HepG2 (cell line): ENCODE results near the gene P2RY2. TPM values are rescaled to one million over a fixed set of nuclear protein-coding genes. Genes with fewer than 3 reads are reported as not detected.

Experiments used
- ATF7-NPFF ChIP-seq: sonication (generic); formaldehyde crosslinking; IDR thresholded peaks from 2 replicates; pipeline ENCODE4 v1.8.1; 2023; ENCODE audit warnings: mild to moderate bottlenecking, low read depth, missing genetic modification reagents, moderate library complexity
- BORCS8-MEF2B ChIP-seq: sonication (generic); formaldehyde crosslinking; IDR thresholded peaks from 2 replicates; pipeline ENCODE4 v1.8.0; 2022; ENCODE audit warnings: mild to moderate bottlenecking, missing genetic modification reagents
- CEBPB ChIP-seq: IDR thresholded peaks from 2 replicates; pipeline ENCODE4 v1.6.1; 2011; ENCODE audit warnings: low read depth, low read length, improper control_type of control experiment, borderline replicate concordance
- CHD4 ChIP-seq: fragments of 200-600 bp; sonication (generic); IDR thresholded peaks from 2 replicates; pipeline ENCODE4 v1.7.0; 2017; ENCODE audit warnings: mild to moderate bottlenecking, low read length, borderline replicate concordance
- CREM ChIP-seq, 2 experiments: sonication (generic) in 1 of 2; formaldehyde crosslinking in 1 of 2; IDR thresholded peaks; 2 replicates each; pipeline versions ENCODE4 v1.4.0 to v1.6.1; 2016 to 2020; ENCODE audit warnings: antibody characterized with exemption in 1 of 2, mild to moderate bottlenecking in 1 of 2, missing genetic modification reagents in 1 of 2
- FOXA1 ChIP-seq, 2 experiments: fragments of 450-650 bp in 1 of 2; sonication (generic) in 1 of 2; formaldehyde crosslinking in 1 of 2; IDR thresholded peaks; 2 replicates each; pipeline versions ENCODE4 v1.4.0 to v1.6.1; 2016 to 2020; ENCODE audit warnings: missing genetic modification reagents in 1 of 2
- KAT8 ChIP-seq: IDR thresholded peaks from 2 replicates; pipeline ENCODE4 v1.6.1; 2016; ENCODE audit warnings: missing genetic modification reagents, missing compliant biosample characterization
- KLF6 ChIP-seq: IDR thresholded peaks from 2 replicates; pipeline ENCODE4 v1.8.0; 2016; ENCODE audit warnings: missing biosample characterization, missing genetic modification reagents
- MED8 ChIP-seq: sonication (generic); formaldehyde crosslinking; IDR thresholded peaks from 2 replicates; pipeline ENCODE4 v1.8.1; 2023; ENCODE audit warnings: mild to moderate bottlenecking, missing genetic modification reagents; ENCODE audit not compliant: insufficient replicate concordance
- NCOA2 ChIP-seq: sonication (generic); formaldehyde crosslinking; IDR thresholded peaks from 2 replicates; pipeline ENCODE4 v1.8.0; 2022; ENCODE audit warnings: inconsistent platforms
- SMAD1 ChIP-seq: sonication (generic); formaldehyde crosslinking; IDR thresholded peaks from 2 replicates; pipeline ENCODE4 v1.4.0; 2020; ENCODE audit warnings: missing genetic modification reagents, low read depth, mild to moderate bottlenecking, borderline replicate concordance
- TSC22D2 ChIP-seq: sonication (generic); formaldehyde crosslinking; IDR thresholded peaks from 2 replicates; pipeline ENCODE4 v1.5.1; 2020; ENCODE audit warnings: missing genetic modification reagents, mild to moderate bottlenecking, borderline replicate concordance
- ZFP62 ChIP-seq: sonication (generic); formaldehyde crosslinking; IDR thresholded peaks from 2 replicates; pipeline ENCODE4 v1.4.0; 2020; ENCODE audit warnings: missing genetic modification reagents
- ZMYM4 ChIP-seq: sonication (generic); formaldehyde crosslinking; IDR thresholded peaks from 2 replicates; pipeline ENCODE4 v1.8.1; 2023; ENCODE audit warnings: mild to moderate bottlenecking, missing genetic modification reagents
- polyA plus RNA-seq, 8 experiments: library from polyadenylated mRNA; depleted of rRNA in 3 of 8; stranded (reverse) in 7 of 8; unstranded in 1 of 8; fragments of >200 nt; fragmentation: Illumina TruSeq in 4 of 8; extraction: Trizol in 4 of 8; gene quantifications; 2 replicates each; pipeline versions ENCODE4 v1.2.1 to v1.2.3, GENCODE V29; 2011 to 2016; ENCODE audit warnings: low read depth in 4 of 8, missing spikeins in 1 of 8, mixed read lengths in 1 of 8; ENCODE audit not compliant: insufficient read depth in 1 of 8
- total RNA-seq, 5 experiments: library from RNA; depleted of rRNA; stranded (reverse); fragments of >200 nt; fragmentation: Illumina TruSeq; extraction: Trizol; gene quantifications; 2 replicates each; pipeline ENCODE4 v1.2.3, GENCODE V29; 2016; ENCODE audit warnings: low read depth in 1 of 5
- TF ChIP-seq, protein P1 (sequence below), 2 experiments: sonication (generic) in 1 of 2; formaldehyde crosslinking in 1 of 2; IDR thresholded peaks; 2 replicates each; pipeline versions ENCODE4 v1.5.1 to v1.6.1; 2011 to 2020; ENCODE audit warnings: borderline replicate concordance in 1 of 2, low read depth in 1 of 2, low read length in 1 of 2, mild to moderate bottlenecking in 1 of 2, missing genetic modification reagents in 1 of 2, moderate library complexity in 1 of 2
- TF ChIP-seq, protein P2 (sequence below): sonication (generic); formaldehyde crosslinking; IDR thresholded peaks from 2 replicates; pipeline ENCODE4 v1.4.0; 2020; ENCODE audit warnings: missing genetic modification reagents, mild to moderate bottlenecking, borderline replicate concordance
- TF ChIP-seq, protein P3 (sequence below): IDR thresholded peaks from 2 replicates; pipeline ENCODE4 v1.6.1; 2016; ENCODE audit warnings: low read depth, missing genetic modification reagents, missing compliant biosample characterization
- TF ChIP-seq, protein P4 (sequence below): IDR thresholded peaks from 2 replicates; pipeline ENCODE4 v1.6.1; 2016; ENCODE audit warnings: control low read depth

P2RY2 gene
- total and polyA plus RNA-seq, 2 of the 13 experiments (the other 11 are each of a cell fraction or from before 2014, with no cell fraction given), result 0.95 to 3.1 TPM

DNA sequence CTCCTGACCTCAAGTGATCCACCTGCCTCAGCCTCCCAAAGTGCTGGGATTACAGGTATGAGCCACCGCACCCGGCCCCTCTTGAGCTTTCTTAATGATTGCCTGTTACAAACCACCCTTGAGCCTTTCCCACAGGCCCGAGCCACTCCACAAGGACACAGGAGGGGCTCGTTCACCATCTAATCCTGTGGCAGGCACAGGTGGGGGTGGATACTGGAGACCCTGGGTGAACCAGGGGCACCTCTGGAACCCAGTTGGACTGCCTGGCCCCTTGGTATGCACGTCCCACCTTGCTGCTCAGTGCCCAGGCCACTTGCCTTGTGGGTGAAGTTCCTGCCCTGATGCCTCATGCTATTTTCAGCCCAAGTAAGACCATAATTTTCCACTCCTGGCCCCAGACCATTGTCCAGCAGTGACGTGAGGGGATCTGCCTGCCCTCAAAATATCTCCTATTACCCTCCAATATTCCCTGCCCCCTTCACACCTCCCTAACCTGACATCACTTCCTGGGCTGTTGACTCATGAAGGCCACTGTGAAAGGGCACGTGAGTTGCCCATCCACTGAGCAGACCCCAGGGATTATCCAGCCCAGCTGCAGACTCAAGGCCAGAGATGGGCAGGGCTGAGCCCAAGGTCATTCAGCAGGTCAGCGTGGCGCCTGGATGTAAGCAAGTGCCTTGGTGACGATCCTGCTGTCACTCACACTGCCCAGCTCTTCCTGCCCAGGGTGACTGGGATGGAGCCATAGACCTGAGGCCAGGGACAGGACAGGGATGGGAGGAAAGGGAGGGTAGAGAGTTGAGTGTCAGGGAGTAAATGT lies 19.6 kb downstream of the P2RY2 start (continued):
- TF ChIP-seq, protein P1, sequence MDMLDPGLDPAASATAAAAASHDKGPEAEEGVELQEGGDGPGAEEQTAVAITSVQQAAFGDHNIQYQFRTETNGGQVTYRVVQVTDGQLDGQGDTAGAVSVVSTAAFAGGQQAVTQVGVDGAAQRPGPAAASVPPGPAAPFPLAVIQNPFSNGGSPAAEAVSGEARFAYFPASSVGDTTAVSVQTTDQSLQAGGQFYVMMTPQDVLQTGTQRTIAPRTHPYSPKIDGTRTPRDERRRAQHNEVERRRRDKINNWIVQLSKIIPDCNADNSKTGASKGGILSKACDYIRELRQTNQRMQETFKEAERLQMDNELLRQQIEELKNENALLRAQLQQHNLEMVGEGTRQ (IDR thresholded peaks at IDR 0.05; ENCODE audit: low read depth, low read length), result peak; percentile 45; the same call in 1 of the 2 replicates
- TF ChIP-seq, protein P1 (CRISPR knock-in tag; IDR thresholded peaks at IDR 0.05; ENCODE audit: borderline replicate concordance), result peak; percentile 61; the same call in 1 of the 2 replicates
- TF ChIP-seq TSC22D2 (CRISPR knock-in tag) (no peak), KLF6 (CRISPR knock-in tag) (no peak), ZFP62 (CRISPR knock-in tag) (no peak), SMAD1 (CRISPR knock-in tag) (no peak), CREM (IDR thresholded peaks at IDR 0.05) (peak; percentile 72), CREM (CRISPR knock-in tag; IDR thresholded peaks at IDR 0.05) (no peak), CHD4 (peak; percentile 20; the same call in 1 of the 2 replicates), BORCS8-MEF2B (peak; percentile 78), CEBPB (no peak), KAT8 (CRISPR knock-in tag) (peak; percentile 72), NCOA2 (CRISPR knock-in tag) (peak; percentile 80), MED8 (CRISPR knock-in tag) (no peak), ZMYM4 (CRISPR knock-in tag) (peak; percentile 79), FOXA1 (IDR thresholded peaks at IDR 0.05) (no peak), FOXA1 (CRISPR knock-in tag; IDR thresholded peaks at IDR 0.05) (peak; percentile 73), ATF7-NPFF (CRISPR knock-in tag) (0 out of 2 replicates have a peak, but pooled peaks have one; percentile 57)
- TF ChIP-seq, protein P2, sequence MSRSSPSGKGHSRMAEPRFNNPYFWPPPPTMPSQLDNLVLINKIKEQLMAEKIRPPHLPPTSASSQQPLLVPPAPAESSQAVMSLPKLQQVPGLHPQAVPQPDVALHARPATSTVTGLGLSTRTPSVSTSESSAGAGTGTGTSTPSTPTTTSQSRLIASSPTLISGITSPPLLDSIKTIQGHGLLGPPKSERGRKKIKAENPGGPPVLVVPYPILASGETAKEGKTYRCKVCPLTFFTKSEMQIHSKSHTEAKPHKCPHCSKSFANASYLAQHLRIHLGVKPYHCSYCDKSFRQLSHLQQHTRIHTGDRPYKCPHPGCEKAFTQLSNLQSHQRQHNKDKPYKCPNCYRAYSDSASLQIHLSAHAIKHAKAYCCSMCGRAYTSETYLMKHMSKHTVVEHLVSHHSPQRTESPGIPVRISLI (CRISPR knock-in tag), result no peak
- TF ChIP-seq, protein P3, sequence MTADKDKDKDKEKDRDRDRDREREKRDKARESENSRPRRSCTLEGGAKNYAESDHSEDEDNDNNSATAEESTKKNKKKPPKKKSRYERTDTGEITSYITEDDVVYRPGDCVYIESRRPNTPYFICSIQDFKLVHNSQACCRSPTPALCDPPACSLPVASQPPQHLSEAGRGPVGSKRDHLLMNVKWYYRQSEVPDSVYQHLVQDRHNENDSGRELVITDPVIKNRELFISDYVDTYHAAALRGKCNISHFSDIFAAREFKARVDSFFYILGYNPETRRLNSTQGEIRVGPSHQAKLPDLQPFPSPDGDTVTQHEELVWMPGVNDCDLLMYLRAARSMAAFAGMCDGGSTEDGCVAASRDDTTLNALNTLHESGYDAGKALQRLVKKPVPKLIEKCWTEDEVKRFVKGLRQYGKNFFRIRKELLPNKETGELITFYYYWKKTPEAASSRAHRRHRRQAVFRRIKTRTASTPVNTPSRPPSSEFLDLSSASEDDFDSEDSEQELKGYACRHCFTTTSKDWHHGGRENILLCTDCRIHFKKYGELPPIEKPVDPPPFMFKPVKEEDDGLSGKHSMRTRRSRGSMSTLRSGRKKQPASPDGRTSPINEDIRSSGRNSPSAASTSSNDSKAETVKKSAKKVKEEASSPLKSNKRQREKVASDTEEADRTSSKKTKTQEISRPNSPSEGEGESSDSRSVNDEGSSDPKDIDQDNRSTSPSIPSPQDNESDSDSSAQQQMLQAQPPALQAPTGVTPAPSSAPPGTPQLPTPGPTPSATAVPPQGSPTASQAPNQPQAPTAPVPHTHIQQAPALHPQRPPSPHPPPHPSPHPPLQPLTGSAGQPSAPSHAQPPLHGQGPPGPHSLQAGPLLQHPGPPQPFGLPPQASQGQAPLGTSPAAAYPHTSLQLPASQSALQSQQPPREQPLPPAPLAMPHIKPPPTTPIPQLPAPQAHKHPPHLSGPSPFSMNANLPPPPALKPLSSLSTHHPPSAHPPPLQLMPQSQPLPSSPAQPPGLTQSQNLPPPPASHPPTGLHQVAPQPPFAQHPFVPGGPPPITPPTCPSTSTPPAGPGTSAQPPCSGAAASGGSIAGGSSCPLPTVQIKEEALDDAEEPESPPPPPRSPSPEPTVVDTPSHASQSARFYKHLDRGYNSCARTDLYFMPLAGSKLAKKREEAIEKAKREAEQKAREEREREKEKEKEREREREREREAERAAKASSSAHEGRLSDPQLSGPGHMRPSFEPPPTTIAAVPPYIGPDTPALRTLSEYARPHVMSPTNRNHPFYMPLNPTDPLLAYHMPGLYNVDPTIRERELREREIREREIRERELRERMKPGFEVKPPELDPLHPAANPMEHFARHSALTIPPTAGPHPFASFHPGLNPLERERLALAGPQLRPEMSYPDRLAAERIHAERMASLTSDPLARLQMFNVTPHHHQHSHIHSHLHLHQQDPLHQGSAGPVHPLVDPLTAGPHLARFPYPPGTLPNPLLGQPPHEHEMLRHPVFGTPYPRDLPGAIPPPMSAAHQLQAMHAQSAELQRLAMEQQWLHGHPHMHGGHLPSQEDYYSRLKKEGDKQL, result peak; percentile 60; the same call in 1 of the 2 replicates
- TF ChIP-seq, protein P4, sequence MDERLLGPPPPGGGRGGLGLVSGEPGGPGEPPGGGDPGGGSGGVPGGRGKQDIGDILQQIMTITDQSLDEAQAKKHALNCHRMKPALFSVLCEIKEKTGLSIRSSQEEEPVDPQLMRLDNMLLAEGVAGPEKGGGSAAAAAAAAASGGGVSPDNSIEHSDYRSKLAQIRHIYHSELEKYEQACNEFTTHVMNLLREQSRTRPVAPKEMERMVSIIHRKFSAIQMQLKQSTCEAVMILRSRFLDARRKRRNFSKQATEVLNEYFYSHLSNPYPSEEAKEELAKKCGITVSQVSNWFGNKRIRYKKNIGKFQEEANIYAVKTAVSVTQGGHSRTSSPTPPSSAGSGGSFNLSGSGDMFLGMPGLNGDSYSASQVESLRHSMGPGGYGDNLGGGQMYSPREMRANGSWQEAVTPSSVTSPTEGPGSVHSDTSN, result peak; percentile 86
